ENCODE results near the gene PTK6. TPM values are rescaled to one million over a fixed set of nuclear protein-coding genes. Genes with fewer than 3 reads are reported as not detected.

Gene PTK6
- total and polyA plus RNA-seq, 3 donors from 2014 or later = 0.26 to 0.37 TPM; not detected in 1

DNA sequence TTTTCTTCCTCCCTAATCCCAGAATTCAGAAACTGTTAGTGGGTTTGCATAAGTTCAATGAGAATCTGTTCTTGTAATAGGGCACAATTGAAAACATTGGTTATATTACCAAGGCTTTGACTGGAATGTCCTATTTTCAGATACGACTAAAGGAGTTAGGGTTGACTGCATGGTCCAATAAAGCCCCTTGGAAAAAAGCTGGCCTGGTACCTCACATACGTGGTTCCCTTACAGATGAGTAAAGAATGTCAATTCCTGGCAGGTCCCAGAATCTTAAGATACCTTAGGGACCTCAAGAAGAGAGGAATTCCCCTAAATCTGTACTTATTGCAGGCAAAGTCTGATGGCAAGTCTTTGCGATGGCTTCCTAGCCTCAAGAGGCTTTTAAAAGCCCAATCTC is 12.0 kb downstream of the PTK6 start:
- H3K9me3 ChIP-seq = no peaks in the 10 kb centered on the region
- H3K27ac ChIP-seq = no peak overlapping the region
- no peak for DNase-seq
- intact Hi-C loops (cut with DNase I; ENCODE audit: low total_unique reads) = no loop called here
- TF ChIP-seq, protein P1, sequence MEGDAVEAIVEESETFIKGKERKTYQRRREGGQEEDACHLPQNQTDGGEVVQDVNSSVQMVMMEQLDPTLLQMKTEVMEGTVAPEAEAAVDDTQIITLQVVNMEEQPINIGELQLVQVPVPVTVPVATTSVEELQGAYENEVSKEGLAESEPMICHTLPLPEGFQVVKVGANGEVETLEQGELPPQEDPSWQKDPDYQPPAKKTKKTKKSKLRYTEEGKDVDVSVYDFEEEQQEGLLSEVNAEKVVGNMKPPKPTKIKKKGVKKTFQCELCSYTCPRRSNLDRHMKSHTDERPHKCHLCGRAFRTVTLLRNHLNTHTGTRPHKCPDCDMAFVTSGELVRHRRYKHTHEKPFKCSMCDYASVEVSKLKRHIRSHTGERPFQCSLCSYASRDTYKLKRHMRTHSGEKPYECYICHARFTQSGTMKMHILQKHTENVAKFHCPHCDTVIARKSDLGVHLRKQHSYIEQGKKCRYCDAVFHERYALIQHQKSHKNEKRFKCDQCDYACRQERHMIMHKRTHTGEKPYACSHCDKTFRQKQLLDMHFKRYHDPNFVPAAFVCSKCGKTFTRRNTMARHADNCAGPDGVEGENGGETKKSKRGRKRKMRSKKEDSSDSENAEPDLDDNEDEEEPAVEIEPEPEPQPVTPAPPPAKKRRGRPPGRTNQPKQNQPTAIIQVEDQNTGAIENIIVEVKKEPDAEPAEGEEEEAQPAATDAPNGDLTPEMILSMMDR (IDR thresholded peaks at IDR 0.05) = no peak
- TF ChIP-seq POLR2A (IDR thresholded peaks at IDR 0.05) = no peak
- peaks cover 14% of the 10 kb centered on the region for H3K4me1 ChIP-seq
- no peak overlapping the region for H3K4me3 ChIP-seq
- 71% methylated on average over 3 of the region's 3 CpGs for WGBS, 2 donors
- no peaks in the 10 kb centered on the region for H3K36me3 ChIP-seq (ENCODE audit: low read depth, missing control alignments)
- no peaks in the 10 kb centered on the region for H3K27me3 ChIP-seq

DNA sequence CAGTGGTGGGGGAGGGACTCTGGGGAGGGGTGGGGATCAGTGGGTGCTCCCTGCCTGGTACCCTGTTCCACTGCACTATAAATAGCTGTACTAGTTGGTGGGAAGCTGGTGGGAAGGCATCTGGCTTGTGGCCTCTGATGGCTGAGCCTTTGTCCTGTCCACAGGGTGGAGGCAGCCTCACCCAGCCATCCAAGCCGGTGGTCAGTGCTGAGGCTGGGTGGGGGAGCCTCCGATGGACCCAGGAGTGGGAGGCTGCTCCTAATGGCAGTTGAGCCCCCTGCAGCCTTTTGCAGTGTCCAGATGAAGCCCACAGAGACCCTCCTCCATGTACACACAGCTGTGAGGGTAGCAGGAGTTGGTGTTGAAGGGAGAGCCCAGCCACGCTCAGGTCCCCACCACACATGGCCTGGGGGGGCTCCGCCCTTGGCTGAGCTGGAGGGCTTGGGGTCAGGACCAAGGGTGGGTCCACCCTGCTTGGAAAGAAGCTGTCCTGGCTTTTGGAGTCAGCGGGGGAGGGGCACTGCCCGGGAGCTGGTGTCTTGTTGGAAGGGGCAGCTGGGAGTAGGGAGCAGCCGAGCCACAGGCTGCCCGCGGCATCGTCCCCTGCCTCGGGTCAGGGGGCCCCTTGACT is 14.1 kb downstream of the PTK6 start:
- no peak for DNase-seq
- Histone ChIP-seq H3K36me3 (ENCODE audit: low read depth, missing control alignments) (no peaks in the 10 kb centered on the region), H3K4me1 (peaks cover 18% of the 10 kb centered on the region), H3K9me3 (no peaks in the 10 kb centered on the region), H3K4me3 (no peak overlapping the region), H3K27me3 (no peaks in the 10 kb centered on the region), H3K27ac (no peak overlapping the region)
- TF ChIP-seq, protein P1 (IDR thresholded peaks at IDR 0.05) = no peak
- TF ChIP-seq POLR2A (IDR thresholded peaks at IDR 0.05) = no peak
- WGBS, 2 donors = 95% methylated on average over 11 of the region's 11 CpGs; no CpG with 5 or more reads in 1 of the 2 donors
- intact Hi-C loops (cut with DNase I; ENCODE audit: low total_unique reads) = no loop called here

- no peak overlapping the region for H3K27ac ChIP-seq
- WGBS, 2 donors = 50 to 61% methylated on average over 5 to 13 of the region's 13 CpGs
- TF ChIP-seq, protein P1 (IDR thresholded peaks at IDR 0.05) = no peak
- no peak for TF ChIP-seq POLR2A (IDR thresholded peaks at IDR 0.05)
- DNase-seq = no peak
- peak overlapping the region in 1 of 2 donors; percentile 75 for H3K4me3 ChIP-seq
- H3K27me3 ChIP-seq = no peaks in the 10 kb centered on the region
- intact Hi-C loops (cut with DNase I; ENCODE audit: low total_unique reads) = no loop called here
- H3K9me3 ChIP-seq = no peaks in the 10 kb centered on the region
- peaks cover 18% of the 10 kb centered on the region for H3K4me1 ChIP-seq
- no peaks in the 10 kb centered on the region for H3K36me3 ChIP-seq (ENCODE audit: low read depth, missing control alignments)
Measured at GRCh38 chr20:63522091-63522868, 14.9 kb downstream of the PTK6 start.

GRCh38 chr20:63521602-63522001 is 15.6 kb downstream of the PTK6 start:
- TF ChIP-seq POLR2A (IDR thresholded peaks at IDR 0.05) = no peak
- TF ChIP-seq, protein P1 (IDR thresholded peaks at IDR 0.05) = no peak
- no peaks in the 10 kb centered on the region for H3K36me3 ChIP-seq (ENCODE audit: low read depth, missing control alignments)
- H3K4me3 ChIP-seq = peak overlapping the region; percentile 75 to 90
- peak overlapping the region; percentile 82 to 91 for H3K27ac ChIP-seq
- no peak for DNase-seq
- H3K4me1 ChIP-seq = peaks cover 18% of the 10 kb centered on the region
- intact Hi-C loops (cut with DNase I; ENCODE audit: low total_unique reads) = no loop called here
- 9% methylated on average over 23 of the region's 23 CpGs; no CpG with 5 or more reads in 1 of the 2 donors for WGBS, 2 donors
- no peaks in the 10 kb centered on the region for H3K9me3 ChIP-seq
- no peaks in the 10 kb centered on the region for H3K27me3 ChIP-seq

All from testis (tissue), 3 donors.